Panc1 (cell line): ENCODE data around the gene HLCS.

Experiments
- CTCF ChIP-seq: fragments of 450-650 bp; IDR thresholded peaks from 2 replicates; pipeline ENCODE4 v1.5.1; 2017; ENCODE audit warnings: mild to moderate bottlenecking
- POLR2AphosphoS5 ChIP-seq: IDR thresholded peaks from 2 replicates; pipeline ENCODE4 v1.6.1; 2012; ENCODE audit warnings: mild to moderate bottlenecking, low read depth, low read length, moderate library complexity
- REST ChIP-seq, 2 experiments: IDR thresholded peaks; 2 replicates each; pipeline ENCODE4 v1.6.1; 2011 to 2012; ENCODE audit warnings: low read depth in 2 of 2, control low read depth in 1 of 2, low read length in 1 of 2, mild to moderate bottlenecking in 1 of 2, moderate library complexity in 1 of 2; ENCODE audit not compliant: insufficient read depth in 1 of 2
- SIN3A ChIP-seq: IDR thresholded peaks from 2 replicates; pipeline ENCODE4 v1.6.1; 2012; ENCODE audit warnings: low read depth, mild to moderate bottlenecking, low read length, moderate library complexity, borderline replicate concordance; ENCODE audit not compliant: insufficient read depth

GRCh38 chr21:36960676-36961284 lies 5.7 kb downstream of the HLCS start:
- TF ChIP-seq CTCF (no peak), SIN3A (no peak), POLR2AphosphoS5 (no peak), REST (IDR thresholded peaks at IDR 0.05; ENCODE audit: insufficient read depth in 1 of 2, low read depth in 2 of 2, low read length in 1 of 2) (no peak)
